MG63 (cell line): ENCODE measurements around the gene GALNS. TPM values are rescaled to one million over a fixed set of nuclear protein-coding genes. Genes with fewer than 3 reads are reported as not detected.
A peak's percentile ranks its signal among the peaks of the same experiment; 100 is the strongest.

ENCODE experiments used
- DNase-seq: peaks from one replicate; pipeline ENCODE4 v3.0.0-alpha.2; 2020
- H3K27me3 ChIP-seq: fragments of 250-450 bp; sonication (Bioruptor Pico); 2 replicates; pipeline ENCODE4 v1.5.1; 2020; ENCODE audit warnings: mild to moderate bottlenecking, moderate library complexity
- H3K36me3 ChIP-seq: fragments of 250-450 bp; sonication (Bioruptor Pico); 2 replicates; pipeline ENCODE4 v1.5.1; 2020; ENCODE audit warnings: mild to moderate bottlenecking, moderate library complexity
- H3K4me3 ChIP-seq: fragments of 250-450 bp; sonication (Bioruptor Pico); 2 replicates; pipeline ENCODE4 v1.5.1; 2020; ENCODE audit warnings: mild to moderate bottlenecking, moderate library complexity
- H3K9me3 ChIP-seq: fragments of 250-450 bp; sonication (Bioruptor Pico); 2 replicates; pipeline ENCODE4 v1.5.1; 2020; ENCODE audit warnings: mild to moderate bottlenecking, moderate library complexity
- total RNA-seq: library from RNA; depleted of rRNA; stranded (reverse); fragments of >200 nt; shearing (Covaris generic); gene quantifications from 2 replicates; pipeline ENCODE4 v1.2.3, GENCODE V29; 2014; ENCODE audit warnings: low replicate concordance

The GALNS gene
- total RNA-seq, 1 experiment from 2014 or later, result 11.3 TPM

DNA sequence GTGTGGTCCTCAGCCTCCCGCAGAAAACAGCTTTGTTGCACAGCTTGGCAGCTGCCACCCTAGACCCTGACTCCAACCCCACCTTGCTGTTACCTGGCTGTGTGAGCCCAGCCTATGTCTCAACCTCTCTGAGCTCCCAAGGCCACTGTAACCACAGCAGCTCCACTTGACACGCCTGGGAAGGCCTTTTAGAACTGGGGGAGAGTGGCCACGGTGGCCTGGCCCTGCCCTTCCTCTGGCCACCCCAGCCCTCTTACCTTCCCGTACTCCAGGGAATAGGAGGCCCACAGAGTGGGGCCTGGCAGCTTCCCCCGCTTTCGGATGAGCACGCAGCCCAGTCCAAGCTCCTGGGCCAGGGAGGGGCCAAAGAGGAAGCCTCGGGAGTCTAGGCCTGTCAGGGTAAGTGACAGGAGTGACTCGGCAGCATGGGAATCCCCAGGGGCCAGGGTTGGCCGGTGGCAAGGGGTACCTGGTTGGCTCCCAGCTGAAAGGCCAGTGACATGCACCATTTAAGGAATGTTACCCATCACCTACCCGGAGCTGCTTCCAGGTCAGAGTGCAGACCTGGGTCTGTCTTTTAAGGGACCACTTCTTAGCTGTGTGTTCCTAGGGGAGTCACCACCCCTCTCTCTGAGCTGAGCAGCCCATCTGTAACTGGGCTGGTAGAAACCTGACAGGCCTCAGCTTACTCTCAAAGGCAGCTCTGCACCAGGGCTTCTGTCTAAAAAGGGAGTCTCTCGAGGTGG, 46.4 kb downstream of the GALNS start:
- Histone ChIP-seq H3K9me3 (no peaks in the 10 kb centered on the region), H3K36me3 (peaks cover 40% of the 10 kb centered on the region), H3K27me3 (no peaks in the 10 kb centered on the region), H3K4me3 (peak overlapping the region; percentile 75)
- no peak for DNase-seq

DNA sequence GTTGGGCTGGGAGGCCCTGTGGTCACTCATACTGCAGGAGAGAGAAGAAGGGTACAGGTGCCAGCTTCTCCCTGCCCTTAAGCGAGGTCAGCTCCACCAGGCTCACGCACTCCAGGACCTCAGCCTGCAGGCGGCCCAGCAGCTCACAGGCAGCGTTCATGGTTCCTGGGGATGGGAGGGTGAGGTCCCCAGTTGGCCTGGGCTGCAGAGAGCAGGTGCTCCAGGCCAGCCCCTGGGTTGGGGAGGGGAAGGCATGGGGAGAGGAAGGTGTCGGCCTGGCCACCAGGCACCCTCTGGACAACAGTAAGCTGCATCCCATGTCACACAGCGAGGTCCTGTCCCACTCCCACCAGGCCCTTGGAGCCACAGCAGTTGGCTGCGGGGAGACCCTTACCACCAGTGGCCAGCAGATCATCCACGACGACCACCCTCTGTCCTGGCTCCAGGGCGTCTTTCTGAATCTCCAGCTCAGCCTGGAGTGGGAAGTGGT, 47.0 kb downstream of the GALNS start:
- Histone ChIP-seq H3K27me3 (no peaks in the 10 kb centered on the region), H3K4me3 (peak overlapping the region; percentile 75), H3K36me3 (peaks cover 44% of the 10 kb centered on the region), H3K9me3 (no peaks in the 10 kb centered on the region)
- no peak for DNase-seq

GRCh38 chr16:88809068-88809675, 47.6 kb downstream of the GALNS start:
- no peak overlapping the region for H3K4me3 ChIP-seq
- no peak for DNase-seq
- H3K27me3 ChIP-seq, result no peaks in the 10 kb centered on the region
- no peaks in the 10 kb centered on the region for H3K9me3 ChIP-seq
- peaks cover 50% of the 10 kb centered on the region for H3K36me3 ChIP-seq

GRCh38 chr16:88807626-88808453, 48.9 kb downstream of the GALNS start:
- H3K9me3 ChIP-seq, result no peaks in the 10 kb centered on the region
- DNase-seq, result no peak

GRCh38 chr16:88807142-88807625, 49.6 kb downstream of the GALNS start:
- peaks cover 50% of the 10 kb centered on the region for H3K36me3 ChIP-seq
- DNase-seq, result no peak
- no peaks in the 10 kb centered on the region for H3K9me3 ChIP-seq
- H3K27me3 ChIP-seq, result no peaks in the 10 kb centered on the region
- H3K4me3 ChIP-seq, result no peak overlapping the region

More at GRCh38 chr16:88807626-88808453, 48.9 kb downstream of the GALNS start:
- Histone ChIP-seq H3K27me3 (no peaks in the 10 kb centered on the region), H3K4me3 (no peak overlapping the region), H3K36me3 (peaks cover 50% of the 10 kb centered on the region)

- H3K36me3 ChIP-seq, result peaks cover 50% of the 10 kb centered on the region
- H3K27me3 ChIP-seq, result no peaks in the 10 kb centered on the region
- no peak overlapping the region for H3K4me3 ChIP-seq
- no peak for DNase-seq
- H3K9me3 ChIP-seq, result no peaks in the 10 kb centered on the region
Observed at GRCh38 chr16:88806491-88807111, 50.1 kb downstream of the GALNS start.

- H3K27me3 ChIP-seq, result no peaks in the 10 kb centered on the region
- no peaks in the 10 kb centered on the region for H3K9me3 ChIP-seq
- H3K36me3 ChIP-seq, result peaks cover 47% of the 10 kb centered on the region
- no peak for DNase-seq
- H3K4me3 ChIP-seq, result no peak overlapping the region
Observed at GRCh38 chr16:88805887-88806393, 50.8 kb downstream of the GALNS start.

DNA sequence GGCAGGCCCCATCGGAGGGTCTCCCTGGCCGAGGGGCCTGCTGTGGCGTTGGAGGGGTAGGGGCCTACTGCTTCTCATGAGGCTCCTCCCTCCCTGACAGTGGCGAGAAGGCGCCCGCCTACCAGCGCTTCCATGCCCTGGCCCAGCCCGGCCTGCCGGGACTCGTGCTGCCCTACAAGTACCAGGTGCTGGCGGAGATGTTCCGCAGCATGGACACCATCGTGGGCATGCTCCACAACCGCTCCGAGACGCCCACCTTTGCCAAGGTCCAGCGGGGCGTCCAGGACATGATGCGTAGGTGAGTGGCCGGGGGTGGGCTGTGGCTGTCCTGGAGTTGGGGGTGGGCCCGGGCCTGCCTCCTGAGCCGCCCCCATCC, 51.4 kb downstream of the GALNS start:
- Histone ChIP-seq H3K9me3 (no peaks in the 10 kb centered on the region), H3K27me3 (no peaks in the 10 kb centered on the region), H3K36me3 (peaks cover 41% of the 10 kb centered on the region), H3K4me3 (peak overlapping the region; percentile 73)
- DNase-seq, result no peak

GRCh38 chr16:88804552-88805339, 52.0 kb downstream of the GALNS start:
- DNase-seq, result no peak
- no peaks in the 10 kb centered on the region for H3K27me3 ChIP-seq
- H3K4me3 ChIP-seq, result peak overlapping the region; percentile 73
- H3K9me3 ChIP-seq, result no peaks in the 10 kb centered on the region
- H3K36me3 ChIP-seq, result peaks cover 36% of the 10 kb centered on the region

- Histone ChIP-seq H3K4me3 (peak overlapping the region; percentile 73), H3K36me3 (peaks cover 32% of the 10 kb centered on the region), H3K27me3 (no peaks in the 10 kb centered on the region), H3K9me3 (no peaks in the 10 kb centered on the region)
- no peak for DNase-seq
Observed at GRCh38 chr16:88804173-88804551, 52.6 kb downstream of the GALNS start.

- DNase-seq, result peak; percentile 70
- Histone ChIP-seq H3K27me3 (no peaks in the 10 kb centered on the region), H3K9me3 (no peaks in the 10 kb centered on the region), H3K36me3 (peaks cover 31% of the 10 kb centered on the region), H3K4me3 (peak within 1 kb of the TSS; percentile 73)
Observed at GRCh38 chr16:88803264-88803987, 53.3 kb downstream of the GALNS start, which contains the start of gene CDT1. Gene CDT1, plus strand, starts transcription at chr16:88803789. Its CDS starts 43 bp downstream, at chr16:88803832.

- no peak for DNase-seq
- Histone ChIP-seq H3K9me3 (no peaks in the 10 kb centered on the region), H3K36me3 (peaks cover 9% of the 10 kb centered on the region), H3K27me3 (no peaks in the 10 kb centered on the region), H3K4me3 (no peak overlapping the region)
Observed at GRCh38 chr16:88800277-88800592, 56.5 kb downstream of the GALNS start.

DNA sequence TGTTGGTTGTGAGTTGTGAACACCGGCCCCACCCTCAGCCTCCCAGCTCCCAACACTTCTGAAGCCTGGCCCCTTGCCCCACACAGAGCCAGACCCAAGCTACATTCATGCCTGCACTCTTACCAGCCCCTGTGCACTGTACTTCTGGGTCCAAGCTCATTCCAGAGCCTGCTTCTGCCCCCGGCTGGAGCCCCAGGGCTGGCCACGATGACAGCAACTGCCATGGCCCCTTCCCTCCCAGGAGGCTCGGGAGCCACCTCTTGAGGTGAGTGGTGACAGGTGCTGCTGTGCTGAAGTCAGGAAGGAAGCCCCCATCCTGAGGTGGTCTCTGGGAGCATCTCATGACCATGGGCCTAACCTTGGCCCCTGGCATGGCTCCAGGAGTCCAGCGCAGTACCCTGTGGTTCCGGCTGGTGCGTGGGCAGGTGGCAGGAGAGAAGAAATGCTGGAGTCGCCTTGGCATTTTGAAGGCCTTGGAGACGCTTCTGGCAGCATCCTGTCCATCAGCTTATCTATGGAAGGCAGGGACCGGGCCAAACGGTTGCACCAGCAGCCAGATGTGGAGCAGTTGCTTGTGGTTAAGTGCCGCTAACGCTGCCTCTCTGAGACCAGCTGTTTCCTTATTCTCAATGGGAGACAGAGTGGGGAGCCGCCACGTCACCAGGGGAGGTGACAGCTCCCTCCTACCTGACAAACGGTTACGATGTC, 57.0 kb downstream of the GALNS start:
- DNase-seq, result no peak
- no peaks in the 10 kb centered on the region for H3K9me3 ChIP-seq
- no peak overlapping the region for H3K4me3 ChIP-seq
- no peaks in the 10 kb centered on the region for H3K27me3 ChIP-seq
- H3K36me3 ChIP-seq, result peaks cover 6% of the 10 kb centered on the region

DNA sequence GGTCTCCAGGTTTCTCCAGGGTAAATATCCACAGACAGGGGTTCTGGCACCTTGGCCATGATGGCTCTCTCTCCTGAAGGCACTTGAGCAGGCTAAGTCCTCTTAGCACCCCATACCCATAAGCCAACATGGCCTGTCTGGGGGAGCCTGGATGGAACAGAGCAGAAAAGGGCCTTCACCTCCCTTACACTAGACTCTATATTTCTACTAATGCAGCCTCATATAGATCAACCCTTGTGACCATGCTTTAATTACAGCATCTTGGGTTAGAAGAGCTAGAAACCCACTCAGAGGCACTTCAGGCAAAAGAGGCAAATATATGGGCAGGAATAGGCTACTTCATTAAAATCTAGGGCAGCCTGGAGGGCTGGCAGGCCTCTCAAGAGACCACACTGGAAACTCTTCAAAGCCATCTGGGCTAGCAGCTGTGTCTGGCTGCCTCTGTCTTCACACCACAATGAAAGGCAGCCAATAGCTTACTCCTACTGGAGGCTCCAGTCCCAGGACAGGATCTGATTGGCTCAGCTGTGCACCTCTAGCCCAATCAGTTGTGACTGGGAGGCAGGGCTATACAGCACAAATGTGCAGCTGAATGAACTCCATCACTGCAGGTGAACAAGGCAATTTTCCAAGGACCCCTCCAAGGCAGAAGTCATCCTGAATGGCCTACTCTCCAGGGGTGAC, 57.8 kb downstream of the GALNS start:
- no peak for DNase-seq
- Histone ChIP-seq H3K9me3 (no peaks in the 10 kb centered on the region), H3K27me3 (no peaks in the 10 kb centered on the region), H3K4me3 (no peak overlapping the region), H3K36me3 (no peaks in the 10 kb centered on the region)
